HG02759 (cell line): ENCODE data around the gene EXO5.
"Not testable (repeated sequence)": the region's sequence is repeated elsewhere in the genome, so short reads cannot be mapped to it uniquely, and the experiment has no call there.

ENCODE experiments used
- ATAC-seq: cut with Tn5 transposase; IDR thresholded peaks from one replicate; pipeline ENCODE4 v1.9.1; 2021; ENCODE audit warnings: mild to moderate bottlenecking, moderate library complexity; ENCODE audit not compliant: unreplicated experiment

The EXO5 gene

GRCh38 chr1:40508375-40509341, at the start of gene EXO5:
EXO5 (plus strand) TSS chr1:40508767; CDS start chr1:40514545, 5,778 bp downstream.
- peak; percentile 97 for ATAC-seq

- ATAC-seq, result no peak
These were observed 45.5 kb upstream of the EXO5 start for GRCh38 chr1:40462956-40463590.

- ATAC-seq, result no peak
These were observed 39.2 kb upstream of the EXO5 start for GRCh38 chr1:40469327-40469726.

GRCh38 chr1:40475268-40475667, 33.3 kb upstream of the EXO5 start:
- no peak for ATAC-seq

GRCh38 chr1:40476924-40477677, 31.5 kb upstream of the EXO5 start, which contains the start of gene ZFP69:
ZFP69 (plus strand) TSS chr1:40477290; CDS start chr1:40479362, 2,072 bp downstream.
- peak; percentile 92 for ATAC-seq

GRCh38 chr1:40477678-40478053, 30.9 kb upstream of the EXO5 start:
- ATAC-seq, result peak; percentile 37

- no peak for ATAC-seq
These were observed 30.3 kb upstream of the EXO5 start for GRCh38 chr1:40478276-40478675.

- no peak for ATAC-seq
These were observed 29.4 kb upstream of the EXO5 start for GRCh38 chr1:40479156-40479555.

- no peak for ATAC-seq
These were observed 13.2 kb upstream of the EXO5 start for GRCh38 chr1:40495315-40495903.

GRCh38 chr1:40502651-40503050, 5.9 kb upstream of the EXO5 start:
- ATAC-seq, result not testable (repeated sequence)

GRCh38 chr1:40507973-40508372, 594 bp upstream of the EXO5 start:
- ATAC-seq, result no peak

GRCh38 chr1:40519517-40519916, 10.9 kb downstream of the EXO5 start:
- no peak for ATAC-seq

- peak; percentile 6 for ATAC-seq
These were observed 22.3 kb downstream of the EXO5 start for GRCh38 chr1:40530735-40531380.

- peak; percentile 96 for ATAC-seq
These were observed 23.0 kb downstream of the EXO5 start, which contains the start of gene ZNF684 for GRCh38 chr1:40531381-40532061. ZNF684 (plus strand) TSS chr1:40531637; CDS start chr1:40533167, 1,530 bp downstream.

GRCh38 chr1:40532062-40532389, 23.5 kb downstream of the EXO5 start:
- ATAC-seq, result no peak

- no peak for ATAC-seq
These were observed 24.4 kb downstream of the EXO5 start for GRCh38 chr1:40532844-40533424.

- ATAC-seq, result no peak
These were observed 26.0 kb downstream of the EXO5 start for GRCh38 chr1:40534589-40534988.

- no peak for ATAC-seq
These were observed 27.2 kb downstream of the EXO5 start for GRCh38 chr1:40535732-40536131.

- ATAC-seq, result no peak
These were observed 30.8 kb downstream of the EXO5 start for GRCh38 chr1:40539338-40539737.
